Panc1 (cell line): ENCODE measurements around the gene ERO1A. TPM values are rescaled to one million over a fixed set of nuclear protein-coding genes. Genes with fewer than 3 reads are reported as not detected.

Experiments used
- ATAC-seq: fragments of 200-7000 bp; cut with Tn5 transposase; 2 replicates; pipeline ENCODE4 v1.9.1; 2020; ENCODE audit warnings: mild to moderate bottlenecking, moderate library complexity
- BruUV-seq: library from RNA; stranded (reverse); fragments of 400-500 nt; replicated peaks from 2 replicates; lab custom pipeline; 2021; lab: Mats Ljungman, UMichigan
- CTCF ChIA-PET: fragments of 300-600 bp; sonication (Branson Sonifier 250); formaldehyde crosslinking; loops from one replicate; lab custom pipeline; 2022; ENCODE audit warnings: antibody characterized with exemption; lab: Charles Lee
- POLR2A ChIA-PET: fragments of 300-600 bp; sonication (Branson Sonifier 250); formaldehyde crosslinking; loops from one replicate; lab custom pipeline; 2022; ENCODE audit warnings: antibody characterized with exemption; lab: Charles Lee
- DNase-seq: peaks from one replicate; pipeline ENCODE4 v3.0.0-alpha.2; 2010; ENCODE audit warnings: low read depth, low spot score
- H3K27ac ChIP-seq: 2 replicates; pipeline ENCODE4 v1.5.1; 2011; ENCODE audit warnings: mild to moderate bottlenecking, low read length, inconsistent platforms
- H3K27me3 ChIP-seq: fragments of 200-500 bp; sonication (Bioruptor generic); 2 replicates; pipeline ENCODE4 v1.6.0; 2014; ENCODE audit warnings: low read length, inconsistent platforms; ENCODE audit not compliant: control insufficient read depth, insufficient read depth
- H3K36me3 ChIP-seq: fragments of 200-500 bp; sonication (Bioruptor generic); 2 replicates; pipeline ENCODE4 v1.5.1; 2014; ENCODE audit warnings: inconsistent platforms, mild to moderate bottlenecking, low read length, moderate library complexity; ENCODE audit not compliant: control insufficient read depth, insufficient read depth
- H3K4me1 ChIP-seq: 2 replicates; pipeline ENCODE4 v1.5.1; 2011; ENCODE audit warnings: inconsistent platforms, mild to moderate bottlenecking, low read length, moderate library complexity; ENCODE audit not compliant: control insufficient read depth, insufficient read depth
- H3K4me3 ChIP-seq, 2 experiments: 2 replicates each; pipeline ENCODE4 v1.5.1; 2011 to 2012; ENCODE audit warnings: low read depth in 2 of 2, low read length in 2 of 2, mild to moderate bottlenecking in 2 of 2, inconsistent platforms in 1 of 2, moderate library complexity in 1 of 2
- H3K9me3 ChIP-seq: fragments of 200-500 bp; sonication (Bioruptor generic); 2 replicates; pipeline ENCODE4 v1.5.1; 2014; ENCODE audit warnings: low read depth, mild to moderate bottlenecking, inconsistent platforms, low read length, moderate library complexity; ENCODE audit not compliant: control insufficient read depth, insufficient read depth
- CTCF ChIP-seq: fragments of 450-650 bp; IDR thresholded peaks from 2 replicates; pipeline ENCODE4 v1.5.1; 2017; ENCODE audit warnings: mild to moderate bottlenecking
- POLR2AphosphoS5 ChIP-seq: IDR thresholded peaks from 2 replicates; pipeline ENCODE4 v1.6.1; 2012; ENCODE audit warnings: mild to moderate bottlenecking, low read depth, low read length, moderate library complexity
- REST ChIP-seq, 2 experiments: IDR thresholded peaks; 2 replicates each; pipeline ENCODE4 v1.6.1; 2011 to 2012; ENCODE audit warnings: low read depth in 2 of 2, control low read depth in 1 of 2, low read length in 1 of 2, mild to moderate bottlenecking in 1 of 2, moderate library complexity in 1 of 2; ENCODE audit not compliant: insufficient read depth in 1 of 2
- SIN3A ChIP-seq: IDR thresholded peaks from 2 replicates; pipeline ENCODE4 v1.6.1; 2012; ENCODE audit warnings: low read depth, mild to moderate bottlenecking, low read length, moderate library complexity, borderline replicate concordance; ENCODE audit not compliant: insufficient read depth
- TCF7L2 ChIP-seq: IDR thresholded peaks from 2 replicates; pipeline ENCODE4 v1.6.1; 2011; ENCODE audit warnings: mild to moderate bottlenecking, low read depth, low read length, inconsistent platforms
- in situ Hi-C: cut with HindIII; loops from 2 replicates; pipeline ENCODE4 v1.10.0; 2016; ENCODE audit warnings: low sequenced_read_pairs, low pct_unique_long_range_greater_than_20kb
- intact Hi-C: fragments of 100-400 bp; cut with micrococcal nuclease; formaldehyde crosslinking; loops from one replicate; pipeline ENCODE4 v1.10.0; 2022; ENCODE audit not compliant: unreplicated experiment
- total RNA-seq: library from RNA; stranded (reverse); gene quantifications from one replicate; pipeline ENCODE4 v1.2.1, GENCODE V29; 2021; ENCODE audit not compliant: unreplicated experiment

Gene ERO1A
- total RNA-seq, 1 experiment from 2014 or later = 83.3 TPM

DNA sequence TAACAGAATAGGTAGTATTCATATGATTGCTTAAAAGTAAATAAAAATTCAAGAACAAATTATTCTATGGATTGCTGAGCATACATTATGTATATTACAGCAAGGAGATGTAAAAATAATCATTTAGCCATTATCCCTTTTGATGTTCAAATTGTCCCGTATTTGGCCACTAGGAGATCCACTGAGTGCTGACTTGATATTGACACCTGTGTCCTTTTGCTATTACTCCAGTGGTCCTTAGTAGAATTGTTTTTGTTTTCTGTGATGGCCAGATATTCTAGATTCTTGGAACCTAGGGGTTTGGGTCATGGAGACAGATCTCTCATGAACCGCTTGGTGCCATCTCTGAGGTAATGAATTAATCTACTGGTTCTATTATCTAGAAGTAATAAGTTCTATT lies 16.8 kb downstream of the ERO1A start:
- H3K27ac ChIP-seq = no peak overlapping the region
- DNase-seq = no peak
- H3K4me3 ChIP-seq = no peak overlapping the region
- intact Hi-C loops (no loop called here), in situ Hi-C loops (no loop called here)
- CTCF ChIA-PET = no interaction called here
- TF ChIP-seq POLR2AphosphoS5 (no peak), CTCF (peak; percentile 41)
- no peak for ATAC-seq
- no peaks in the 10 kb centered on the region for H3K9me3 ChIP-seq
- H3K27me3 ChIP-seq = no peaks in the 10 kb centered on the region
- POLR2A ChIA-PET = no interaction called here
- BruUV-seq = no TSS peak
- H3K36me3 ChIP-seq = peaks cover 4% of the 10 kb centered on the region; the same call in 1 of the 2 replicates
- H3K4me1 ChIP-seq = no peaks in the 10 kb centered on the region

- Histone ChIP-seq H3K27me3 (no peaks in the 10 kb centered on the region), H3K27ac (no peak overlapping the region), H3K4me3 (no peak overlapping the region), H3K9me3 (no peaks in the 10 kb centered on the region), H3K36me3 (peaks cover 9% of the 10 kb centered on the region; the same call in 1 of the 2 replicates), H3K4me1 (no peaks in the 10 kb centered on the region)
- BruUV-seq = no TSS peak
- ChIA-PET CTCF (interaction anchor here (0.5 kb wide), 1 partner anchor 13 kb away, joined by 4 read pairs; no protein-coding TSS in a partner anchor), POLR2A (no interaction called here)
- no peak for DNase-seq
- TF ChIP-seq TCF7L2 = no peak
- TF ChIP-seq SIN3A = no peak
- no peak for TF ChIP-seq CTCF
- no peak for TF ChIP-seq REST (IDR thresholded peaks at IDR 0.05; ENCODE audit: insufficient read depth in 1 of 2, low read depth in 2 of 2, low read length in 1 of 2)
- no peak for TF ChIP-seq POLR2AphosphoS5
- in situ Hi-C loops = no loop called here
- ATAC-seq = no peak
- intact Hi-C loops = no loop called here
Observed at GRCh38 chr14:52663850-52664249, 31.5 kb downstream of the ERO1A start.
